ENCODE results near the gene PLSCR5. TPM values are rescaled to one million over a fixed set of nuclear protein-coding genes. Genes with fewer than 3 reads are reported as not detected.

PLSCR5 gene
- total RNA-seq, 1 donor: not detected

GRCh38 chr3:146561463-146561862 is 43.7 kb downstream of the PLSCR5 start:
- no peaks in the 10 kb centered on the region for H3K9me3 ChIP-seq (ENCODE audit: low read depth, low read length)
- H3K27me3 ChIP-seq (ENCODE audit: insufficient read depth, low read length): no peaks in the 10 kb centered on the region
- H3K4me1 ChIP-seq (ENCODE audit: insufficient read depth, low read length): peaks cover 9% of the 10 kb centered on the region
- no peak overlapping the region for H3K4me3 ChIP-seq (ENCODE audit: low read length)

GRCh38 chr3:146560678-146561077 is 44.5 kb downstream of the PLSCR5 start:
- Histone ChIP-seq H3K9me3 (ENCODE audit: low read depth, low read length) (no peaks in the 10 kb centered on the region), H3K27me3 (ENCODE audit: insufficient read depth, low read length) (no peaks in the 10 kb centered on the region), H3K4me1 (ENCODE audit: insufficient read depth, low read length) (peaks cover 9% of the 10 kb centered on the region), H3K4me3 (ENCODE audit: low read length) (no peak overlapping the region)

- Histone ChIP-seq H3K4me3 (ENCODE audit: low read length) (no peak overlapping the region), H3K4me1 (ENCODE audit: insufficient read depth, low read length) (peaks cover 11% of the 10 kb centered on the region), H3K27me3 (ENCODE audit: insufficient read depth, low read length) (no peaks in the 10 kb centered on the region), H3K9me3 (ENCODE audit: low read depth, low read length) (no peaks in the 10 kb centered on the region)
Observed at GRCh38 chr3:146559388-146559787, 45.8 kb downstream of the PLSCR5 start.

- Histone ChIP-seq H3K27me3 (ENCODE audit: insufficient read depth, low read length) (no peaks in the 10 kb centered on the region), H3K4me3 (ENCODE audit: low read length) (no peak overlapping the region), H3K4me1 (ENCODE audit: insufficient read depth, low read length) (peaks cover 17% of the 10 kb centered on the region), H3K9me3 (ENCODE audit: low read depth, low read length) (no peaks in the 10 kb centered on the region)
Observed at GRCh38 chr3:146558781-146559180, 46.4 kb downstream of the PLSCR5 start.

- Histone ChIP-seq H3K4me1 (ENCODE audit: insufficient read depth, low read length) (peaks cover 19% of the 10 kb centered on the region), H3K27me3 (ENCODE audit: insufficient read depth, low read length) (no peaks in the 10 kb centered on the region), H3K4me3 (ENCODE audit: low read length) (no peak overlapping the region), H3K9me3 (ENCODE audit: low read depth, low read length) (no peaks in the 10 kb centered on the region)
Observed at GRCh38 chr3:146557745-146558144, 47.4 kb downstream of the PLSCR5 start.

- Histone ChIP-seq H3K4me1 (ENCODE audit: insufficient read depth, low read length) (peaks cover 25% of the 10 kb centered on the region), H3K27me3 (ENCODE audit: insufficient read depth, low read length) (no peaks in the 10 kb centered on the region), H3K4me3 (ENCODE audit: low read length) (no peak overlapping the region), H3K9me3 (ENCODE audit: low read depth, low read length) (no peaks in the 10 kb centered on the region)
Observed at GRCh38 chr3:146555311-146555710, 49.8 kb downstream of the PLSCR5 start.

GRCh38 chr3:146554151-146554760 is 50.9 kb downstream of the PLSCR5 start:
- no peak overlapping the region for H3K4me3 ChIP-seq (ENCODE audit: low read length)
- peaks cover 32% of the 10 kb centered on the region for H3K4me1 ChIP-seq (ENCODE audit: insufficient read depth, low read length)
- no peaks in the 10 kb centered on the region for H3K27me3 ChIP-seq (ENCODE audit: insufficient read depth, low read length)
- H3K9me3 ChIP-seq (ENCODE audit: low read depth, low read length): no peaks in the 10 kb centered on the region

- no peaks in the 10 kb centered on the region for H3K27me3 ChIP-seq (ENCODE audit: insufficient read depth, low read length)
- no peaks in the 10 kb centered on the region for H3K9me3 ChIP-seq (ENCODE audit: low read depth, low read length)
- H3K4me3 ChIP-seq (ENCODE audit: low read length): no peak overlapping the region
- peaks cover 23% of the 10 kb centered on the region for H3K4me1 ChIP-seq (ENCODE audit: insufficient read depth, low read length)
Observed at GRCh38 chr3:146550743-146551510, 54.2 kb downstream of the PLSCR5 start.

GRCh38 chr3:146550070-146550615 is 55.0 kb downstream of the PLSCR5 start:
- no peaks in the 10 kb centered on the region for H3K27me3 ChIP-seq (ENCODE audit: insufficient read depth, low read length)
- H3K4me1 ChIP-seq (ENCODE audit: insufficient read depth, low read length): peaks cover 23% of the 10 kb centered on the region
- no peaks in the 10 kb centered on the region for H3K9me3 ChIP-seq (ENCODE audit: low read depth, low read length)
- H3K4me3 ChIP-seq (ENCODE audit: low read length): no peak overlapping the region

GRCh38 chr3:146547235-146547835 is 57.8 kb downstream of the PLSCR5 start:
- Histone ChIP-seq H3K9me3 (ENCODE audit: low read depth, low read length) (no peaks in the 10 kb centered on the region), H3K4me1 (ENCODE audit: insufficient read depth, low read length) (peaks cover 24% of the 10 kb centered on the region), H3K4me3 (ENCODE audit: low read length) (no peak overlapping the region), H3K27me3 (ENCODE audit: insufficient read depth, low read length) (no peaks in the 10 kb centered on the region)

- Histone ChIP-seq H3K27me3 (ENCODE audit: insufficient read depth, low read length) (no peaks in the 10 kb centered on the region), H3K9me3 (ENCODE audit: low read depth, low read length) (no peaks in the 10 kb centered on the region), H3K4me1 (ENCODE audit: insufficient read depth, low read length) (peaks cover 33% of the 10 kb centered on the region), H3K4me3 (ENCODE audit: low read length) (no peak overlapping the region)
Observed at GRCh38 chr3:146546366-146546965, 58.7 kb downstream of the PLSCR5 start.

- Histone ChIP-seq H3K4me3 (ENCODE audit: low read length) (peak overlapping the region; percentile 60), H3K4me1 (ENCODE audit: insufficient read depth, low read length) (peaks cover 38% of the 10 kb centered on the region), H3K27me3 (ENCODE audit: insufficient read depth, low read length) (no peaks in the 10 kb centered on the region), H3K9me3 (ENCODE audit: low read depth, low read length) (no peaks in the 10 kb centered on the region)
Observed at GRCh38 chr3:146544929-146545528, 60.1 kb downstream of the PLSCR5 start.

- H3K9me3 ChIP-seq (ENCODE audit: low read depth, low read length): no peaks in the 10 kb centered on the region
- H3K27me3 ChIP-seq (ENCODE audit: insufficient read depth, low read length): no peaks in the 10 kb centered on the region
- H3K4me3 ChIP-seq (ENCODE audit: low read length): peak within 1 kb of the TSS; percentile 60
- peaks cover 36% of the 10 kb centered on the region for H3K4me1 ChIP-seq (ENCODE audit: insufficient read depth, low read length)
Observed at GRCh38 chr3:146544002-146544928, 60.9 kb downstream of the PLSCR5 start, which contains the start of gene PLSCR1. Gene PLSCR1, minus strand, starts transcription at chr3:146544607. Its CDS starts 8,055 bp downstream, at chr3:146536552.
